Vagina (tissue), 2 donors: ENCODE measurements around the gene HRH4. TPM values are rescaled to one million over a fixed set of nuclear protein-coding genes. Genes with fewer than 3 reads are reported as not detected.

Experiments used
- DNase-seq, 2 donors: peaks; one replicate each; pipeline ENCODE4 v3.0.0-alpha.2; 2017; ENCODE audit errors: extremely low spot score in 2 of 2
- H3K27ac ChIP-seq: fragments of 200-600 bp; sonication (generic); one replicate; pipeline ENCODE4 v1.5.1; 2019
- H3K27me3 ChIP-seq: fragments of 200-600 bp; sonication (generic); one replicate; pipeline ENCODE4 v1.5.1; 2019
- H3K36me3 ChIP-seq, 2 donors: fragments of 200-600 bp; sonication (generic); one replicate each; pipeline ENCODE4 v1.5.1; 2017 to 2019
- H3K4me1 ChIP-seq: fragments of 200-600 bp; sonication (generic); one replicate; pipeline ENCODE4 v1.5.1; 2019
- H3K4me3 ChIP-seq, 2 donors: fragments of 200-600 bp; sonication (generic); 1 replicate in 1 of 2; 2 replicates in 1 of 2; pipeline ENCODE4 v1.5.1; 2016 to 2019
- H3K9me3 ChIP-seq: fragments of 200-600 bp; sonication (generic); one replicate; pipeline ENCODE4 v1.5.1; 2019
- POLR2A ChIP-seq, 2 donors: fragments of 450-650 bp; IDR thresholded peaks; one replicate each; pipeline ENCODE4 v1.6.1; 2017; ENCODE audit warnings: antibody characterized with exemption in 2 of 2, mild to moderate bottlenecking in 2 of 2, moderate library complexity in 2 of 2
- POLR2AphosphoS5 ChIP-seq, 2 donors: sonication (generic); formaldehyde crosslinking; IDR thresholded peaks; one replicate each; pipeline ENCODE4 v1.9.0; 2017; ENCODE audit warnings: antibody characterized with exemption in 2 of 2, mild to moderate bottlenecking in 2 of 2, low read depth in 1 of 2; ENCODE audit not compliant: insufficient read depth in 1 of 2
- intact Hi-C: fragments of 100-400 bp; cut with DNase I; formaldehyde crosslinking; loops from one replicate; pipeline ENCODE4 v1.15.1; 2023
- total RNA-seq: library from RNA; depleted of rRNA; stranded (reverse); fragments of >200 nt; gene quantifications from one replicate; pipeline ENCODE4 v1.2.3, GENCODE V29; 2016
- TF ChIP-seq, protein P1 (sequence below), 3 experiments: fragments of 450-650 bp in 2 of 3; fragments of 200-600 bp in 1 of 3; sonication (generic) in 1 of 3; IDR thresholded peaks; one replicate each; pipeline ENCODE4 v1.5.1; 2017 to 2019; ENCODE audit warnings: antibody characterized with exemption in 3 of 3, mild to moderate bottlenecking in 2 of 3, moderate library complexity in 2 of 3

Gene HRH4, protein sequence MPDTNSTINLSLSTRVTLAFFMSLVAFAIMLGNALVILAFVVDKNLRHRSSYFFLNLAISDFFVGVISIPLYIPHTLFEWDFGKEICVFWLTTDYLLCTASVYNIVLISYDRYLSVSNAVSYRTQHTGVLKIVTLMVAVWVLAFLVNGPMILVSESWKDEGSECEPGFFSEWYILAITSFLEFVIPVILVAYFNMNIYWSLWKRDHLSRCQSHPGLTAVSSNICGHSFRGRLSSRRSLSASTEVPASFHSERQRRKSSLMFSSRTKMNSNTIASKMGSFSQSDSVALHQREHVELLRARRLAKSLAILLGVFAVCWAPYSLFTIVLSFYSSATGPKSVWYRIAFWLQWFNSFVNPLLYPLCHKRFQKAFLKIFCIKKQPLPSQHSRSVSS
- total RNA-seq = not detected

DNA sequence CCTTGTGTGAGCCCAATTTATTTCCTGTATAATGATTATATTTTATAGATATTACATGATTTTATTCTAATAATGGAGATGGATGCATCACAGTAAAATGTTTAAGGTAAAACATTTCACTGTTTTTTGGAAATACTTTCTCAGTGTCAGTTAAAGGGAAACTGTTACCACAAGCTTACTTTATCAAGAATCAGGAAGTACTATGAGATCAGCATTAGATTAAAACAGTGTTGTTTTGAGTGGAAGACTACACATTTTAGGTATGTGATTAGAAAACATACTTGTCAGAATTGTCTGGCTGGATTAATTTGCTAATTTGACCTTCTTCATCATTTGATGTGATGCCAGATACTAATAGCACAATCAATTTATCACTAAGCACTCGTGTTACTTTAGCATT is at the start of gene HRH4:
HRH4 (plus strand) TSS at position 250 of the 400 bp plus-strand sequence; CDS start at position 342, 92 bp downstream.
- intact Hi-C loops = no loop called here
- no peaks in the 10 kb centered on the region for H3K36me3 ChIP-seq
- TF ChIP-seq POLR2AphosphoS5 (IDR thresholded peaks at IDR 0.05; ENCODE audit: insufficient read depth in 1 of 2, low read depth in 1 of 2) = no peak
- TF ChIP-seq, protein P1, sequence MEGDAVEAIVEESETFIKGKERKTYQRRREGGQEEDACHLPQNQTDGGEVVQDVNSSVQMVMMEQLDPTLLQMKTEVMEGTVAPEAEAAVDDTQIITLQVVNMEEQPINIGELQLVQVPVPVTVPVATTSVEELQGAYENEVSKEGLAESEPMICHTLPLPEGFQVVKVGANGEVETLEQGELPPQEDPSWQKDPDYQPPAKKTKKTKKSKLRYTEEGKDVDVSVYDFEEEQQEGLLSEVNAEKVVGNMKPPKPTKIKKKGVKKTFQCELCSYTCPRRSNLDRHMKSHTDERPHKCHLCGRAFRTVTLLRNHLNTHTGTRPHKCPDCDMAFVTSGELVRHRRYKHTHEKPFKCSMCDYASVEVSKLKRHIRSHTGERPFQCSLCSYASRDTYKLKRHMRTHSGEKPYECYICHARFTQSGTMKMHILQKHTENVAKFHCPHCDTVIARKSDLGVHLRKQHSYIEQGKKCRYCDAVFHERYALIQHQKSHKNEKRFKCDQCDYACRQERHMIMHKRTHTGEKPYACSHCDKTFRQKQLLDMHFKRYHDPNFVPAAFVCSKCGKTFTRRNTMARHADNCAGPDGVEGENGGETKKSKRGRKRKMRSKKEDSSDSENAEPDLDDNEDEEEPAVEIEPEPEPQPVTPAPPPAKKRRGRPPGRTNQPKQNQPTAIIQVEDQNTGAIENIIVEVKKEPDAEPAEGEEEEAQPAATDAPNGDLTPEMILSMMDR (IDR thresholded peaks at IDR 0.05) = no peak
- no peak for TF ChIP-seq POLR2A (IDR thresholded peaks at IDR 0.05)
- no peaks in the 10 kb centered on the region for H3K4me1 ChIP-seq
- no peak within 1 kb of the TSS for H3K27ac ChIP-seq
- no peak within 1 kb of the TSS for H3K4me3 ChIP-seq
- DNase-seq = no peak
- H3K9me3 ChIP-seq = no peaks in the 10 kb centered on the region
- H3K27me3 ChIP-seq = no peaks in the 10 kb centered on the region

DNA sequence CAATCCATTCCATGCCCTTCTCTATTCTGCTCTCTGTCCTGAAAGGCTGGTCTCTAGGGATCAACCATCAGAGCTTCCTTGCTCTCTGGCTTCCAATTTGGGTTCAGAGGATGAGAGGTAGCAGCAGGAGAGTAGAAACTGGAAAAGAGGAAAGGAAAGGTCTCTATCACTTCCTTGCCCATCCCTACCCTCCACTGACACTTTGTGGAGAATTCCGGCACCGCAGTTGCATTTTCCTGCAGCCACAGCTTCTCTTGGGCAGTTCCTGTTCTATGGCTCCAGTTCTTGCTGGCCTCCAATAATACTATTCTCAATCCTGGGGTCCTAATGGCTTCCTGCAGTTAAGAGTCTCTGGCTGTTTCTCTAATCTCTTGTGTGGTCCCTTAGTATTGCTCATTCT is 47.3 kb upstream of the HRH4 start:
- no peaks in the 10 kb centered on the region for H3K27me3 ChIP-seq
- no peak overlapping the region for H3K4me3 ChIP-seq
- no peaks in the 10 kb centered on the region for H3K4me1 ChIP-seq
- H3K27ac ChIP-seq = no peak overlapping the region
- intact Hi-C loops = no loop called here
- H3K9me3 ChIP-seq = no peaks in the 10 kb centered on the region
- no peaks in the 10 kb centered on the region for H3K36me3 ChIP-seq
- TF ChIP-seq POLR2AphosphoS5 (IDR thresholded peaks at IDR 0.05; ENCODE audit: insufficient read depth in 1 of 2, low read depth in 1 of 2) (no peak), POLR2A (IDR thresholded peaks at IDR 0.05) (no peak)
- TF ChIP-seq, protein P1 (IDR thresholded peaks at IDR 0.05) = no peak
- DNase-seq = no peak

DNA sequence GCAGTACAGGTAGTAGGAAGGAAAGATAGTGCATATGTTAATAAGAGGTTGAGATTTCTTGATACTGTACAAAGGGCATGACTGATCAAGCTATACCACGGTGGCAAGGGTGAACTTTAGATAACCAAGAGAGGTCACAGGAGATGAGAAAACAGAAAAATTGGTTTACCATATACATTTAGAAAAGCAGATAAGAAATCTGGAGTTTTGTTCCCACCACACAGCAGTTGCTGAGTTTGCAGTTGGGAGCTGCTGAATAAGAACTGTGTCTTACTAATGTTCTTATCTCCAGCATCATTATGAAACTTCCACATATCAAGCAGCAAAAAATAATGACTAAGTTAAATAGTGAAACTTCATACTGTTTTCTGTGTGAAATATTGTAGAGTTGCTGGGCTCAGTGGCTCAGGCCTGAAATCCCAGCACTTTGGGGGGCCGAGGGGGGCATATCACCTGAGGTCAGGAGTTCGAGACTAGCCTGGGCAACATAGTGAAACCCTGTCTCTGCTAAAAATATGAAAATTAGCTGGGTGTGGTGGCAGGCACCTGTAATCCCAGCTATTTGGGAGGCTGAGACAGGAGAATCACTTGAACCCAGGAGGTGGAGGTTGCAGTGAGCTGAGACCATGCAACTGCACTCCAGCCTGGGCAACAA is 46.0 kb upstream of the HRH4 start:
- Histone ChIP-seq H3K27me3 (no peaks in the 10 kb centered on the region), H3K27ac (no peak overlapping the region), H3K9me3 (no peaks in the 10 kb centered on the region), H3K36me3 (no peaks in the 10 kb centered on the region), H3K4me1 (no peaks in the 10 kb centered on the region), H3K4me3 (no peak overlapping the region)
- no peak for DNase-seq
- TF ChIP-seq POLR2AphosphoS5 (IDR thresholded peaks at IDR 0.05; ENCODE audit: insufficient read depth in 1 of 2, low read depth in 1 of 2) = no peak
- TF ChIP-seq, protein P1 (IDR thresholded peaks at IDR 0.05) = no peak
- no peak for TF ChIP-seq POLR2A (IDR thresholded peaks at IDR 0.05)
- intact Hi-C loops = no loop called here

DNA sequence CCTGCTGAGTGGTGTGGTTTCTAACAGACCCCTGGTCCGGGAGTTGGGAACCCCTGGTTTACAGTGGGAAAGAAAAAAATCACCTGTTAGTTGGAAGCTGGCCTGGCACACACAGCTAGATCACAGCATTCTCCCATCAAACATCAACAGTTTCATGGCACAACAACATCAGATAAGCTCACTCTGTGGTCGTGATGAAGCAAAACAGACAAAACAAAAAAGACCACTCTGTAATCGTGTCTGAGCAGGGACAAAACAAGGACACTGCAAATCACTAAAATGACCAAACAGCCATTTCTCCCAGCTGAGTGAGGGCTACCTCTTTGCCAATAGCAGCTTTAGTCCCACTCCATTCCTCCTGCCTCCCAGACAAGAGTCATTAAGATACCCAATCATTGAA is 43.0 kb upstream of the HRH4 start:
- no peak overlapping the region for H3K4me3 ChIP-seq
- no peaks in the 10 kb centered on the region for H3K9me3 ChIP-seq
- no peak for DNase-seq
- no peaks in the 10 kb centered on the region for H3K4me1 ChIP-seq
- no peaks in the 10 kb centered on the region for H3K27me3 ChIP-seq
- TF ChIP-seq POLR2A (IDR thresholded peaks at IDR 0.05) = no peak
- TF ChIP-seq, protein P1 (IDR thresholded peaks at IDR 0.05) = no peak
- no peak for TF ChIP-seq POLR2AphosphoS5 (IDR thresholded peaks at IDR 0.05; ENCODE audit: insufficient read depth in 1 of 2, low read depth in 1 of 2)
- H3K36me3 ChIP-seq = no peaks in the 10 kb centered on the region
- intact Hi-C loops = no loop called here
- H3K27ac ChIP-seq = no peak overlapping the region

DNA sequence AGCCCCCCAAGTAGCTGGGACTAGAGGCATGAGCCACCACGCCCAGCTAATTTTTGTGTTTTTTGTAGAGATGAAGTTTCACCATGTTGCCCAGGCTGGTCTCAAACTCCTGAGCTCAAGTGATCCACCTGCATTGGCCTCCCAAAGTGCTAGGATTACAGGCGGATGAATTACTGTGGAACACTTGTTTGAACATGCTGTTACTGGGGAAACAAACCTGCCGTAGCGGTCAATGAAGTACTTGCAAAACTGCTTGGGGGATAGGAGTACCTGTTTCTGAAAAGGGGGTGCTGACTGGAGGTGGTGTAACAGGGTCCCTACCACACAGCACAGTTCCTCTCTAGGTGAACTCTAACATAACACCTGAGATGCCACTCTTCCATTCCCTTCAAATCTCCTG is 39.9 kb upstream of the HRH4 start:
- no peaks in the 10 kb centered on the region for H3K36me3 ChIP-seq
- no peak overlapping the region for H3K27ac ChIP-seq
- intact Hi-C loops = no loop called here
- TF ChIP-seq, protein P1 (IDR thresholded peaks at IDR 0.05) = no peak
- TF ChIP-seq POLR2A (IDR thresholded peaks at IDR 0.05) (no peak), POLR2AphosphoS5 (IDR thresholded peaks at IDR 0.05; ENCODE audit: insufficient read depth in 1 of 2, low read depth in 1 of 2) (no peak)
- no peak for DNase-seq
- H3K9me3 ChIP-seq = no peaks in the 10 kb centered on the region
- H3K4me1 ChIP-seq = no peaks in the 10 kb centered on the region
- no peak overlapping the region for H3K4me3 ChIP-seq
- no peaks in the 10 kb centered on the region for H3K27me3 ChIP-seq
